Bronchus fibroblast of lung (primary cell): ENCODE data around the gene FBXL3. TPM values are rescaled to one million over a fixed set of nuclear protein-coding genes. Genes with fewer than 3 reads are reported as not detected.

ENCODE experiments used
- total RNA-seq: library from RNA; depleted of rRNA; stranded (reverse); fragments of >200 nt; gene quantifications from 2 replicates; pipeline ENCODE4 v1.2.3, GENCODE V29; 2015

FBXL3 gene
- 28.2 and 33.8 TPM in 2 replicates for total RNA-seq

GRCh38 chr13:77026861-77027621, at the start of gene FBXL3:
Gene FBXL3, minus strand, starts transcription at chr13:77027159. Its CDS starts 5,299 bp downstream, at chr13:77021860.

GRCh38 chr13:76991796-76992547, 35.0 kb downstream of the FBXL3 start, which contains the start of gene CLN5:
Gene CLN5, plus strand, starts transcription at chr13:76992081. Its CDS starts 18 bp downstream, at chr13:76992099.

Other genes starting within 250 kb of the FBXL3 start
- 11.4 and 15.0 TPM in 2 replicates for gene KCTD12, start 140.8 kb downstream of the FBXL3 start, total RNA-seq
- not detected in 2 replicates for gene ACOD1, start 78.6 kb downstream of the FBXL3 start, total RNA-seq
- gene CLN5, start 35.1 kb downstream of the FBXL3 start, total RNA-seq = 15.1 and 17.7 TPM in 2 replicates